Measurements from ENCODE around the gene RPS8. TPM values are rescaled to one million over a fixed set of nuclear protein-coding genes. Genes with fewer than 3 reads are reported as not detected.
"Not testable (repeated sequence)": the region's sequence is repeated elsewhere in the genome, so short reads cannot be mapped to it uniquely, and the experiment has no call there.

Gene RPS8
- 833 TPM for total RNA-seq
- long read RNA-seq, transcript RPS8-202 (6 exons, 881 nt) = major isoform, 238 of 294 reads
- long read RNA-seq, transcript RPS8-207 (5 exons, 1,115 nt) = minor isoform, 38 of 294 reads
- long read RNA-seq, partial matches to known transcripts = 12 of 294 reads
- long read RNA-seq, other reads (novel, unspliced or antisense) = 3 of 294 reads

- ATAC-seq (peak; percentile 94), DNase-seq (ENCODE audit: missing footprints) (peak; percentile 96)
- intact Hi-C loops (cut with DNase I) = loop anchor here (2.0 to 5.0 kb wide), 2 partner anchors 37 to 232 kb away; partner anchors contain the start of gene KIF2C
These were observed at the start of gene RPS8 for GRCh38 chr1:44775078-44775929. RPS8 (plus strand) TSS chr1:44775540; CDS start chr1:44775597, 57 bp downstream.

DNA sequence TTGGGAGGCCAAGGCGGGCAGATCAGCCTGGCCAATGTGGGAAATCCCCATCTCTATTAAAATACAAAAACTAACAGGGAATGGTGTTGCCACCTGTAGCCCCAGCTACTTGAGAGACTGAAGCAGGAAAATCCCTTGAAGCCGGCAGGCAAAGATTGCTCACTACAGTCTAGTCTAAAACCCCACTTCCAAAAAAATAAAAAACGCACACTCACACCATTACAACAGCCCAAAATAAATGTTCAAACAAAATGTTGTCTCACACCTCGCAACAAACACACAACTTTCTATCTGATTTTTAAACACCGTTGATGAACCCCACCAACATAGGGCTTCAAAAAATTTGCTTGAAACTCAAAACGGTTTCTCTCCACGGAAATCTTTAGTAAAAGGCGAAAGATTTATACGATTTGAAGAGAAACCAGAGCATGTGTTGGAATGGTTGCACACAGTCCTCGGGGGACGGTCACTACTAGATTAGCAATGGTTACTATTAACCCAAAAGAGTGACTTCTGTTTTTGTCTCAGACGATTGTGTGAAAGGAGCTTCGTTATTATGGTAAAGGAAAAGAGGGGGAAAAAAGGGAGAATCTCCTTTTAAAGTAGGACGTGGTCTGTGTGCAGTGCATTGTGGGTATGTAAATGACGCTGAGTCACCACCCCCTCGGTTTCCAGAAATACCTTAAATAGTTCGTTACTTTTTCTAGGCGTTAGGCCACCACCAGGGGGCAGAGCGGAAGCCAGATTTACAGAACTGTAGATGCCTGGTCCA is 44.4 kb upstream of the RPS8 start, which contains the start of gene RNU5D-1:
Gene RNU5D-1 (minus strand): TSS at position 430 of the 772 bp plus-strand sequence.
- peak; percentile 91 for ATAC-seq
- intact Hi-C loops (cut with DNase I) = loop anchor here (2.0 kb wide), 1 partner anchor 572 kb away; no protein-coding TSS in a partner anchor
- DNase-seq (ENCODE audit: missing footprints) = peak; percentile 93

- no peak for DNase-seq (ENCODE audit: missing footprints)
- intact Hi-C loops (cut with DNase I) = no loop called here
- no peak for ATAC-seq
These were observed 42.0 kb upstream of the RPS8 start for GRCh38 chr1:44733365-44733764.

DNA sequence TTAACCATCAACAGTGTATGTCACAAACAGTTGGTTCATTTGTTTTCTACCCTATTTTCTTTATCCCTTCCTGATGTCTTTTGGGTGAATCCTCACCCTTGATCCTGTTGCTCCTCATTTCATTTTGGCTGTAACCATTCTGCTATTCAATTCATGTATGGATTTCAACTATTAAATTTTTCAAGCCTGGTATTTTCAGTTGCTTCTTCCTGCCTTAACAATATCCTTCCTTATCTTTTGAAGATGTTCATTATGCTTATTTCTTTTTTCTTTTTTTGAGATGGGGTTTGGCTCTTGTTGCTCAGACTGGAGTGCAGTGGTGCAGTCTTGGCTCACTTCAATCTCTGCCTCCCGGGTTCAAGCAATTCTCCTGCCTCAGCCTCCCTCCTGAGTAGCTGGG is 41.6 kb upstream of the RPS8 start:
- intact Hi-C loops (cut with DNase I) = no loop called here
- no peak for ATAC-seq
- no peak for DNase-seq (ENCODE audit: missing footprints)

GRCh38 chr1:44735992-44736391 is 39.3 kb upstream of the RPS8 start:
- ATAC-seq = no peak
- no peak for DNase-seq (ENCODE audit: missing footprints)
- intact Hi-C loops (cut with DNase I) = no loop called here

- ATAC-seq; DNase-seq (ENCODE audit: missing footprints): not testable (repeated sequence)
- intact Hi-C loops (cut with DNase I) = loop anchor here (2.0 kb wide), 1 partner anchor 36 kb away; the partner anchor contains the start of gene RPS8
These were observed 36.4 kb upstream of the RPS8 start for GRCh38 chr1:44738953-44739306.

GRCh38 chr1:44739307-44740178 is 35.8 kb upstream of the RPS8 start, which contains the start of gene KIF2C:
KIF2C (plus strand) TSS chr1:44739837; CDS start chr1:44739933, 96 bp downstream.
- intact Hi-C loops (cut with DNase I) = loop anchor here (2.0 kb wide), 1 partner anchor 35 kb away; the partner anchor contains the start of gene RPS8
- ATAC-seq (peak; percentile 100), DNase-seq (ENCODE audit: missing footprints) (peak; percentile 97)

DNA sequence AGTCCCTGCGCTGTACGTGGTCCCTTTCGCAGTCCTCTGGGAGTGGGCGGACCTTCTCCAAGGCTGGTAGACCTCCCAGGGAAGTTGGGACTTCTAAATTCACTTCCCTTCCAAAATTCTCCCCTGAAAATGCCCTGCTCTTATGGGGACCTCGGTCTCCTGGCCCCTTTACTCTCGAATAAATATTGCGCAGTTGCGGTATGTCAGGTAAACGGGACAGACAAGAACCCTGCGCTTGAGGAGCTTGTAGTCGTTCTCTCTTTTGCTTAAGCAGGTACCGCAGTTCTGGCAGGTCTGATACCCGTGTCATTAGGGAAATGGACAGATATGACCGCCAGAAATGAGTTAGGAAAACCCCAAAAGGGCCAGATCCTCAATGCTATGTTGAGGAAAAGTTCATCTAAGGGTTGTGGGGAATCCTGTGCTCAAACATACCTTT is 35.1 kb upstream of the RPS8 start:
- intact Hi-C loops (cut with DNase I) = no loop called here
- ATAC-seq = no peak
- no peak for DNase-seq (ENCODE audit: missing footprints)

- intact Hi-C loops (cut with DNase I) = no loop called here
- no peak for DNase-seq (ENCODE audit: missing footprints)
- ATAC-seq = no peak
These were observed 32.1 kb upstream of the RPS8 start for GRCh38 chr1:44743211-44743610.

- intact Hi-C loops (cut with DNase I) = no loop called here
- DNase-seq (ENCODE audit: missing footprints) (no peak), ATAC-seq (no peak)
These were observed 27.5 kb upstream of the RPS8 start for GRCh38 chr1:44747878-44748277.

DNA sequence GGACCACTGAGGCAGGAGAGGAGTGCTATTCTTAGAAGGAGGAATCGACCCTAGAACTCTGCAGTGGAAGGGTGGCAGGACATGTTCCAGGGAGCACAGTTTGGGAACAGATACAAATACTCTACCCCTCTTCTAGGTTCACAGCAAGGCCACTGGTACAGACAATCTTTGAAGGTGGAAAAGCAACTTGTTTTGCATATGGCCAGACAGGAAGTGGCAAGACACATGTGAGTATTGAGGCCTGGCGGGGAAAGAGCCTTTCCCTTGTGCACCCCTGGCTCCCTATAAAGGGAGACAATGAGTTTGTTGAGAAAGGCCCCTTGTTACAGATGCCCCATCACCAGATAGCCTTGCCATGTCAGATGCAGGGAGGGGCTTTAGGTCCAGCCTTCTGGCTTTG is 17.9 kb upstream of the RPS8 start:
- intact Hi-C loops (cut with DNase I) = no loop called here
- ATAC-seq = no peak
- DNase-seq (ENCODE audit: missing footprints) = no peak

GRCh38 chr1:44759077-44759476 is 16.3 kb upstream of the RPS8 start:
- ATAC-seq (no peak), DNase-seq (ENCODE audit: missing footprints) (no peak)
- intact Hi-C loops (cut with DNase I) = no loop called here

GRCh38 chr1:44760876-44761275 is 14.5 kb upstream of the RPS8 start:
- no peak for DNase-seq (ENCODE audit: missing footprints)
- no peak for ATAC-seq
- intact Hi-C loops (cut with DNase I) = no loop called here

DNA sequence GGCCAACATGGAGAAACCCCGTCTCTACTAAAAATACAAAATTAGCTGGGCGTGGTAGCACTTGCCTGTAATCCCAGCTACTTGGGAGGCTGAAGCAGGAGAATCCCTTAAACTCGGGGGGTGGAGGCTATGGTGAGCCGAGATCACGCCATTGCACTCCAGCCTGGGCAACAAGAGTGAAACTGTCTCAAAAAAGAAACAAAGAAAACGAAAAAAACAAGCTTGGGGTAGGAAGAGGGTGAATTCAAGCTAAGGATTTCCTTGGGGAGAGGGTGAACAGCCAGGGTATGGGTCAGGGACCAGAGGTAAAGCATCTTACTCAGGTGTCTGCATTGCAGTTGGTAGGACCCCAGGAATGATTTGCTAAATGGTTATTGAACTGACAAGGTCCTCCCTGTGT is 8.9 kb upstream of the RPS8 start:
- ATAC-seq; DNase-seq (ENCODE audit: missing footprints); intact Hi-C loops (cut with DNase I): not testable (repeated sequence)

DNA sequence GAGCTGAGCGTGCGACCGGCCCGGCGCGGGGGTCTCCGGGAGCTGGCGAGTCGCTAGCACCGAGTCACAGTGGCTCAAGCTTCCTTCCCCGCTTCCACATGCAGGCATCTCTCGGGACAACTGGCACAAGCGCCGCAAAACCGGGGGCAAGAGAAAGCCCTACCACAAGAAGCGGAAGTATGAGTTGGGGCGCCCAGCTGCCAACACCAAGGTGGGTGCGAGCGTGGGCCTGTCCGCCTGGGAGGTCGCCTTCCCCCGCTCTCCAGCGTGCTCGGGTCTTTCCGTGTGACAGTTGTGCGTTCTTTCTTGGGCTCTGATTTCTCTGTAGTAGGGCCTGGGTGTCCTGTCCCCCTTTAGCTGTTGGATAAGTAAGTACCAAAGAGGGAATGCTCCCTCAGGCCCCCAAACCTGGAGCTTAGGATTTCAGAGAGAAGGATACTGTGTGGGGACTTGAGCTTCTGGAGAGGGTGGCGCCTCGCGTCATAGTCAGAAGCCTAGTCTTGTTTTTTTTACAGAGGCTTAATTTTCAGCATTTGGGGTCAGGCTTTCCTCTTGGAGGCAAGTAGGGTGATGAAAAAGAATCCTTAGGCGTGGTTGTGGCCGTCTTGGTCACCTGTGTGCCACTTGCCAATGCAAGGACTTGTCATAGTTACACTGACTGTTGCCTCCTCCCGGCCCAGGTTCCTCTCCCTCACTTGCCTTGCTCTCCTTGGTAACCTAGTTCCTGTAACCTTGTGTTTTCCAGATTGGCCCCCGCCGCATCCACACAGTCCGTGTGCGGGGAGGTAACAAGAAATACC is 790 bp downstream of the RPS8 start:
- ATAC-seq (no peak), DNase-seq (ENCODE audit: missing footprints) (no peak)
- intact Hi-C loops (cut with DNase I) = loop anchor here (2.0 to 5.0 kb wide), 2 partner anchors 37 to 231 kb away; partner anchors contain the start of gene KIF2C

- intact Hi-C loops (cut with DNase I) = loop anchor here (5.0 kb wide), 1 partner anchor 231 kb away; no protein-coding TSS in a partner anchor
- ATAC-seq = no peak
- DNase-seq (ENCODE audit: missing footprints) = no peak
These were observed 1.4 kb downstream of the RPS8 start for GRCh38 chr1:44776730-44777068.

GRCh38 chr1:44777547-44777946 is 2.2 kb downstream of the RPS8 start:
- intact Hi-C loops (cut with DNase I) = loop anchor here (5.0 kb wide), 1 partner anchor 230 kb away; no protein-coding TSS in a partner anchor
- ATAC-seq (no peak), DNase-seq (ENCODE audit: missing footprints) (no peak)
